HepG2 (cell line): Measurements from ENCODE around the gene CEP76. TPM values are rescaled to one million over a fixed set of nuclear protein-coding genes. Genes with fewer than 3 reads are reported as not detected.

Experiments
- BORCS8-MEF2B ChIP-seq: sonication (generic); formaldehyde crosslinking; IDR thresholded peaks from 2 replicates; pipeline ENCODE4 v1.8.0; 2022; ENCODE audit warnings: mild to moderate bottlenecking, missing genetic modification reagents
- CBX2 ChIP-seq, 2 experiments: fragments of 200-600 bp in 1 of 2; sonication (generic); formaldehyde crosslinking in 1 of 2; IDR thresholded peaks; 2 replicates each; pipeline versions ENCODE4 v1.7.0 to v1.8.1; 2018 to 2022; ENCODE audit warnings: low read depth in 2 of 2, low read length in 1 of 2, mild to moderate bottlenecking in 1 of 2, missing genetic modification reagents in 1 of 2
- CBX5 ChIP-seq: sonication (generic); formaldehyde crosslinking; IDR thresholded peaks from 2 replicates; pipeline ENCODE4 v1.4.0; 2020; ENCODE audit warnings: missing genetic modification reagents, borderline replicate concordance
- NFE2L1 ChIP-seq: sonication (generic); formaldehyde crosslinking; IDR thresholded peaks from 2 replicates; pipeline ENCODE4 v1.4.0; 2020; ENCODE audit warnings: missing genetic modification reagents, mild to moderate bottlenecking, borderline replicate concordance
- NPAS2 ChIP-seq: sonication (generic); formaldehyde crosslinking; IDR thresholded peaks from 2 replicates; pipeline ENCODE4 v1.8.0; 2022; ENCODE audit warnings: mild to moderate bottlenecking, missing genetic modification reagents, borderline replicate concordance
- POLR2AphosphoS5 ChIP-seq: IDR thresholded peaks from 2 replicates; pipeline ENCODE4 v1.6.1; 2012; ENCODE audit warnings: low read depth, low read length
- STAG1 ChIP-seq: sonication (generic); formaldehyde crosslinking; IDR thresholded peaks from 2 replicates; pipeline ENCODE4 v1.4.0; 2020; ENCODE audit warnings: missing genetic modification reagents
- TEAD3 ChIP-seq: optimal IDR thresholded peaks from 2 replicates; pipeline ENCODE3; 2016; ENCODE audit warnings: borderline replicate concordance
- ZFP91 ChIP-seq: sonication (generic); formaldehyde crosslinking; IDR thresholded peaks from 2 replicates; pipeline ENCODE4 v1.9.0; 2022; ENCODE audit warnings: missing genetic modification reagents, mild to moderate bottlenecking, borderline replicate concordance
- ZNF12 ChIP-seq: sonication (generic); formaldehyde crosslinking; IDR thresholded peaks from 2 replicates; pipeline ENCODE4 v1.5.0; 2020; ENCODE audit warnings: missing genetic modification reagents
- ZNF407 ChIP-seq: sonication (generic); formaldehyde crosslinking; IDR thresholded peaks from one replicate; pipeline ENCODE4 v1.5.1; 2020; ENCODE audit warnings: mild to moderate bottlenecking, missing genetic modification reagents; ENCODE audit errors: not compliant biosample characterization
- ZSCAN9 ChIP-seq: IDR thresholded peaks from 2 replicates; pipeline ENCODE4 v1.6.1; 2016; ENCODE audit warnings: borderline replicate concordance
- polyA plus RNA-seq, 8 experiments: library from polyadenylated mRNA; depleted of rRNA in 3 of 8; stranded (reverse) in 7 of 8; unstranded in 1 of 8; fragments of >200 nt; fragmentation: Illumina TruSeq in 4 of 8; extraction: Trizol in 4 of 8; gene quantifications; 2 replicates each; pipeline versions ENCODE4 v1.2.1 to v1.2.3, GENCODE V29; 2011 to 2016; ENCODE audit warnings: low read depth in 4 of 8, missing spikeins in 1 of 8, mixed read lengths in 1 of 8; ENCODE audit not compliant: insufficient read depth in 1 of 8
- total RNA-seq, 5 experiments: library from RNA; depleted of rRNA; stranded (reverse); fragments of >200 nt; fragmentation: Illumina TruSeq; extraction: Trizol; gene quantifications; 2 replicates each; pipeline ENCODE4 v1.2.3, GENCODE V29; 2016; ENCODE audit warnings: low read depth in 1 of 5
- TF ChIP-seq, protein P1 (sequence below): sonication (generic); IDR thresholded peaks from 2 replicates; pipeline ENCODE4 v1.6.1; 2016; ENCODE audit warnings: low read depth, borderline replicate concordance
- TF ChIP-seq, protein P2 (sequence below): IDR thresholded peaks from 2 replicates; pipeline ENCODE4 v1.6.1; 2018; ENCODE audit warnings: missing genetic modification reagents

CEP76 gene
- total and polyA plus RNA-seq, 2 of the 13 experiments (the other 11 are each of a cell fraction or from before 2014, with no cell fraction given), result 13.9 to 15.1 TPM

GRCh38 chr18:12702221-12703095 lies at the start of gene CEP76, which contains the start of gene PSMG2 (continued):
- TF ChIP-seq ZNF12 (CRISPR knock-in tag), result no peak
- TF ChIP-seq STAG1 (CRISPR knock-in tag), result no peak
- peak; percentile 36 for TF ChIP-seq ZNF407 (CRISPR knock-in tag)
- TF ChIP-seq ZFP91 (CRISPR knock-in tag), result peak; percentile 87
- TF ChIP-seq ZSCAN9 (CRISPR knock-in tag), result peak; percentile 64
- TF ChIP-seq CBX5, result no peak; the same call in 1 of the 2 replicates
- TF ChIP-seq NFE2L1 (CRISPR knock-in tag), result no peak
- TF ChIP-seq, protein P1, sequence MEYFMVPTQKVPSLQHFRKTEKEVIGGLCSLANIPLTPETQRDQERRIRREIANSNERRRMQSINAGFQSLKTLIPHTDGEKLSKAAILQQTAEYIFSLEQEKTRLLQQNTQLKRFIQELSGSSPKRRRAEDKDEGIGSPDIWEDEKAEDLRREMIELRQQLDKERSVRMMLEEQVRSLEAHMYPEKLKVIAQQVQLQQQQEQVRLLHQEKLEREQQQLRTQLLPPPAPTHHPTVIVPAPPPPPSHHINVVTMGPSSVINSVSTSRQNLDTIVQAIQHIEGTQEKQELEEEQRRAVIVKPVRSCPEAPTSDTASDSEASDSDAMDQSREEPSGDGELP, result peak; percentile 50; the same call in 1 of the 2 replicates
- TF ChIP-seq, protein P2, sequence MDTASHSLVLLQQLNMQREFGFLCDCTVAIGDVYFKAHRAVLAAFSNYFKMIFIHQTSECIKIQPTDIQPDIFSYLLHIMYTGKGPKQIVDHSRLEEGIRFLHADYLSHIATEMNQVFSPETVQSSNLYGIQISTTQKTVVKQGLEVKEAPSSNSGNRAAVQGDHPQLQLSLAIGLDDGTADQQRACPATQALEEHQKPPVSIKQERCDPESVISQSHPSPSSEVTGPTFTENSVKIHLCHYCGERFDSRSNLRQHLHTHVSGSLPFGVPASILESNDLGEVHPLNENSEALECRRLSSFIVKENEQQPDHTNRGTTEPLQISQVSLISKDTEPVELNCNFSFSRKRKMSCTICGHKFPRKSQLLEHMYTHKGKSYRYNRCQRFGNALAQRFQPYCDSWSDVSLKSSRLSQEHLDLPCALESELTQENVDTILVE (CRISPR knock-in tag), result peak; percentile 32; the same call in 1 of the 2 replicates
- TF ChIP-seq POLR2AphosphoS5, result peak; percentile 75
- TF ChIP-seq BORCS8-MEF2B (CRISPR knock-in tag), result peak; percentile 81; the same call in 1 of the 2 replicates
- no peak for TF ChIP-seq CBX2 (IDR thresholded peaks at IDR 0.05; ENCODE audit: low read depth, low read length)
- no peak for TF ChIP-seq CBX2 (CRISPR knock-in tag; IDR thresholded peaks at IDR 0.05; ENCODE audit: low read depth)
- TF ChIP-seq TEAD3 (CRISPR knock-in tag), result no peak
- TF ChIP-seq NPAS2 (CRISPR knock-in tag), result no peak
